Measurements from ENCODE around the gene SUMO2.

SUMO2 gene

DNA sequence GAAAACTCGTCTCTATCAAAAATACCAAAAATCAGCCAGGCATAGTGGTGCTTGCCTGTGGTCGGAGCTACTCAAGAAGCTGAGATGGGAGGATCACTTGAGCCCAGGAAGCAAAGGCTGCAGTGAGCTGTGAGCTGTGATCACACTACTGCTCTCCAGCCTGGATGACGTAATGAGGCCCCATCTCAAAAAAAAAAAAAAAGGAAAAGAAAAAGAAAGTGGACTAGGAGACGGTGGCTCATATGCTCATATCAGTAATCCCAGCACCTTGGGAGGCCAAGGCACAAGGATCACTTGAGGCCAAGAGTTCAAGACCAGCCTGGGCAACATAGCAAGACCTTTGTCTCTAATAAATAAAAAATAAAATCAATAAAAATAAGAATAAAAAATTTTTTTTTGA lies 8.8 kb upstream of the SUMO2 start:
- no peaks in the 10 kb centered on the region for H3K27me3 ChIP-seq (replicated peaks; ENCODE audit: control insufficient read depth, insufficient read depth, low read length)
- no peak for DNase-seq (ENCODE audit: extremely low read depth, insufficient read length)
- no peak overlapping the region for H3K4me3 ChIP-seq (replicated peaks; ENCODE audit: low read depth, low read length)
- no peak for TF ChIP-seq CTCF (IDR thresholded peaks at IDR 0.05; ENCODE audit: insufficient read depth, low read length, poor library complexity, severe bottlenecking)
- no peaks in the 10 kb centered on the region for H3K36me3 ChIP-seq (ENCODE audit: control insufficient read depth, insufficient read depth, low read length)

- no peaks in the 10 kb centered on the region for H3K36me3 ChIP-seq (ENCODE audit: control insufficient read depth, insufficient read depth, low read length)
- no peaks in the 10 kb centered on the region for H3K27me3 ChIP-seq (replicated peaks; ENCODE audit: control insufficient read depth, insufficient read depth, low read length)
- DNase-seq (ENCODE audit: extremely low read depth, insufficient read length), result no peak
- no peak for TF ChIP-seq CTCF (IDR thresholded peaks at IDR 0.05; ENCODE audit: insufficient read depth, low read length, poor library complexity, severe bottlenecking)
- H3K4me3 ChIP-seq (replicated peaks; ENCODE audit: low read depth, low read length), result no peak overlapping the region
Observed at GRCh38 chr17:75188614-75189013, 5.9 kb upstream of the SUMO2 start.

DNA sequence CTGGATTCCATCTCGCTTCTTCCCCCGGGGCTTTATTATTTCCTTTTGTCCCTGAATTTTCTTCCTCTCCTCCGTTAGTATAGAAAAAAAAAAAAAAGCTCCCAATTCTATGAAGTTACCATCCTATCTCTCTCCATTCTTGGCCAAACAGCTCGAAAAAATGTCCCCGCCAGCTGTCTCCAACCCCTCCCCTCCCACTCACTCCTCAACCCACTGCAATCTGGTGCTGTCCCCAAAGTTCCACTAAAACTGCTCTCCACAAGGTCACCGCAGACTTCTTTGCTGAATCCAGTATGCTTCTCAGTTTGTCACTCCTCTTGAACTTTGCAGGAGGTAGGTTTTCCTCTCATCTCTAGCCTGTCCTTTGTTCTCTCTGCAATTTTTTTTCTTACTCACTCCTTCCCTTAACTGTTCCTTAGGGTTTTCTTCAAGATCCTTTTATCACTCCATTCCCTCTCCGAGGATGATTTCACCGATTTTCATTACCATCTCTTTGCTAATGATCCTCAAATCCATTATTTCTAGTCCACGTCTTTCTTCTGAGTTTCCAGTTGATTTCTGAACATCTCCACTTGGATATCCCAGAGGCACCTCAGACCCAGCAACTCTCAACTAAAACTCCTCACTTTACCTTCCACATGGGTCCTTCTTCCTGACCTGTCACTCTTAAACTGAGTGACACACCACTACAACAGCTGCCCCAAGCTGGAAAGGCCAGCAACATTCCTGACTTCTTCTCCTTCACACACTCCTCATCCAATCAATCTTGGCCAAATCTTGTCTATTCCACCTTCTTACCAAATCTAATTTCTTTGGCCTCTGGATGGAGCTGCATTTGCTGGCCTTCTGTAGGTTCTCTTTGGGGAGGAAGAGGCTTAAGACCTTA lies 1.5 kb upstream of the SUMO2 start:
- no peak for DNase-seq (ENCODE audit: extremely low read depth, insufficient read length)
- TF ChIP-seq CTCF (IDR thresholded peaks at IDR 0.05; ENCODE audit: insufficient read depth, low read length, poor library complexity, severe bottlenecking), result no peak
- no peak overlapping the region for H3K4me3 ChIP-seq (replicated peaks; ENCODE audit: low read depth, low read length)
- H3K36me3 ChIP-seq (ENCODE audit: control insufficient read depth, insufficient read depth, low read length), result peaks cover 2% of the 10 kb centered on the region
- no peaks in the 10 kb centered on the region for H3K27me3 ChIP-seq (replicated peaks; ENCODE audit: control insufficient read depth, insufficient read depth, low read length)

DNA sequence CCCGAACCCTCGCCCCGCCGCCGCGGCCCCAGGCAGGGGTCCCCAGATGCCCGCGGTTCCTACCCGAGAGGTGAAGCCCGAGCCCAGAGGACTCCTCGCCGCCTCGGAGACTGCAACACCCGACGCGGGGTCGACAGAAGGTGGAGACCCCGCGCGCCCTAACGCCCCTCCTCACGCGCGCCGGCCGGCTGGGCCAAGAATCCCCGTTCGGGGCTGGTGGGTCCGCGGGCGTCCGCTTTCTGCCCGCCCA lies 515 bp downstream of the SUMO2 start:
- Histone ChIP-seq H3K27me3 (replicated peaks; ENCODE audit: control insufficient read depth, insufficient read depth, low read length) (no peaks in the 10 kb centered on the region), H3K4me3 (replicated peaks; ENCODE audit: low read depth, low read length) (peak overlapping the region; percentile 92), H3K36me3 (ENCODE audit: control insufficient read depth, insufficient read depth, low read length) (peaks cover 7% of the 10 kb centered on the region)
- DNase-seq (ENCODE audit: extremely low read depth, insufficient read length), result no peak
- TF ChIP-seq CTCF (IDR thresholded peaks at IDR 0.05; ENCODE audit: insufficient read depth, low read length, poor library complexity, severe bottlenecking), result no peak

GRCh38 chr17:75181608-75182318 lies 996 bp downstream of the SUMO2 start:
- H3K27me3 ChIP-seq (replicated peaks; ENCODE audit: control insufficient read depth, insufficient read depth, low read length), result no peaks in the 10 kb centered on the region
- TF ChIP-seq CTCF (IDR thresholded peaks at IDR 0.05; ENCODE audit: insufficient read depth, low read length, poor library complexity, severe bottlenecking), result no peak
- peak overlapping the region; percentile 92 for H3K4me3 ChIP-seq (replicated peaks; ENCODE audit: low read depth, low read length)
- H3K36me3 ChIP-seq (ENCODE audit: control insufficient read depth, insufficient read depth, low read length), result peaks cover 7% of the 10 kb centered on the region
- peak; percentile 26 for DNase-seq (ENCODE audit: extremely low read depth, insufficient read length)
